ENCODE results near the gene CCNK. TPM values are rescaled to one million over a fixed set of nuclear protein-coding genes. Genes with fewer than 3 reads are reported as not detected.
A peak's percentile ranks its signal among the peaks of the same experiment; 100 is the strongest.

Gene CCNK
- total and polyA plus RNA-seq, 10 of the 15 experiments (the other 5 are each of a cell fraction or from before 2014, with no cell fraction given): 10.8 to 88.0 (median 22.5) TPM

- H3K4me3 ChIP-seq: peak within 1 kb of the TSS; percentile 87
- H3K4me1 ChIP-seq (ENCODE audit: control insufficient read depth, insufficient read depth, low read length): peaks cover 8% of the 10 kb centered on the region
- no peaks in the 10 kb centered on the region for H3K27me3 ChIP-seq (replicated peaks in 1 of 2; ENCODE audit: control insufficient read depth in 2 of 2, insufficient read depth in 2 of 2, low read length in 1 of 2)
- no peaks in the 10 kb centered on the region for H4K20me1 ChIP-seq (ENCODE audit: control insufficient read depth, insufficient read depth)
- peak within 1 kb of the TSS; percentile 91 for H2AFZ ChIP-seq (ENCODE audit: control insufficient read depth, low read depth, low read length)
- H3K9me3 ChIP-seq (replicated peaks; ENCODE audit: control insufficient read depth, insufficient read depth, low read length): no peaks in the 10 kb centered on the region
- H3K79me2 ChIP-seq (ENCODE audit: control insufficient read depth, insufficient read depth, low read length): peaks cover 91% of the 10 kb centered on the region
- peak within 1 kb of the TSS; percentile 87 for H3K9ac ChIP-seq (ENCODE audit: control insufficient read depth, insufficient read depth, low read length)
- peak within 1 kb of the TSS; percentile 88 for H3K4me2 ChIP-seq (ENCODE audit: control insufficient read depth, insufficient read depth)
- peak within 1 kb of the TSS; percentile 90 for H3K27ac ChIP-seq (ENCODE audit: control insufficient read depth, insufficient read depth)
- in situ Hi-C loops (cut with MboI) (no loop called here), intact Hi-C loops (cut with micrococcal nuclease; ENCODE audit: unreplicated experiment) (loop anchor here (2.0 kb wide), 1 partner anchor 125 kb away; the partner anchor contains the start of gene CCDC85C)
- H3K36me3 ChIP-seq (ENCODE audit: control insufficient read depth in 2 of 2, insufficient read depth in 2 of 2, low read length in 1 of 2): no peaks in the 10 kb centered on the region
- CTCF ChIA-PET: interaction anchor here (0.7 to 1.0 kb wide), 3 partner anchors 88 to 128 kb away, joined by 3 read pairs; no protein-coding TSS in a partner anchor
- ATAC-seq (no peak), DNase-seq (ENCODE audit: low read depth, low spot score) (no peak), FAIRE-seq (no peak)
- SMC1A ChIA-PET (ENCODE audit: uncharacterized antibody, unreplicated experiment): interaction anchor here (1.5 kb wide), 1 partner anchor 10 kb away, joined by 6 read pairs; no protein-coding TSS in a partner anchor
- no TSS peak for BruUV-seq (replicated peaks)
- POLR2A ChIA-PET: interaction anchor here (0.5 to 1.5 kb wide), 10 partner anchors 9 to 204 kb away, joined by 3 to 11 read pairs (median 4); partner anchors contain the start of genes CCDC85C and CYP46A1
- RAD21 ChIA-PET (ENCODE audit: unreplicated experiment): interaction anchor here (0.9 to 1.7 kb wide), 5 partner anchors 64 to 204 kb away, joined by 3 to 10 read pairs (median 7); partner anchors contain the start of gene CYP46A1
- under 1% methylated on average over 41 of the region's 122 CpGs for WGBS (ENCODE audit: insufficient coverage, insufficient replicate concordance, low lambda C conversion rate, missing lambda C conversion rate)
- TF ChIP-seq POLR2A (IDR thresholded peaks at IDR 0.05; ENCODE audit: low read depth, low read length): peak; percentile 59; the same call in 1 of the 2 replicates
- TF ChIP-seq IRF5 (IDR thresholded peaks at IDR 0.05; ENCODE audit: borderline replicate concordance): no peak
- TF ChIP-seq ZNF384 (IDR thresholded peaks at IDR 0.05; ENCODE audit: borderline replicate concordance, low read depth, low read length): no peak
- no peak for TF ChIP-seq HSF1 (IDR thresholded peaks at IDR 0.05; ENCODE audit: low read depth, low read length)
- TF ChIP-seq IKZF1 (conservative IDR thresholded peaks at IDR 0.05): peak; percentile 66
- no peak for TF ChIP-seq ZNF687 (IDR thresholded peaks at IDR 0.05)
- peak; percentile 36; the same call in 1 of the 2 replicates for TF ChIP-seq MAX (IDR thresholded peaks at IDR 0.05; ENCODE audit: low read depth, low read length)
- peak; percentile 78 for TF ChIP-seq GATAD2B (conservative IDR thresholded peaks at IDR 0.05; ENCODE audit: low read depth)
- TF ChIP-seq CREB1 (IDR thresholded peaks at IDR 0.05; ENCODE audit: low read depth): no peak
- TF ChIP-seq IRF3 (IDR thresholded peaks at IDR 0.05): no peak
- TF ChIP-seq BHLHE40 (IDR thresholded peaks at IDR 0.05; ENCODE audit: borderline replicate concordance in 1 of 2, low read depth in 2 of 2, low read length in 1 of 2): peak in 1 of 2 experiments; percentile 4; a peak in 1 of 4 replicates
- no peak for TF ChIP-seq STAT3 (IDR thresholded peaks at IDR 0.05; ENCODE audit: low read depth, low read length)
Measured at GRCh38 chr14:99479906-99480869, 1.0 kb upstream of the CCNK start, which contains the start of gene SETD3. Gene SETD3, minus strand, starts transcription at chr14:99480859. Its CDS starts 15,054 bp downstream, at chr14:99465805.

Data from GM12878 (cell line).